K562 (cell line): ENCODE measurements around the gene ACOT9.

Experiments
- ATF6 ChIP-seq: sonication (generic); formaldehyde crosslinking; IDR thresholded peaks from 2 replicates; pipeline ENCODE4 v1.4.0; 2020; ENCODE audit warnings: mild to moderate bottlenecking, missing genetic modification reagents
- CTCF ChIP-seq, 3 experiments: IDR thresholded peaks in 2 of 3; conservative IDR thresholded peaks in 1 of 3; 2 replicates each; pipeline ENCODE4 v1.5.1; 2011 to 2012; ENCODE audit warnings: low read length in 3 of 3, mild to moderate bottlenecking in 3 of 3, control low read depth in 2 of 3, improper control_type of control experiment in 1 of 3, inconsistent platforms in 1 of 3, low read depth in 1 of 3, mixed read lengths in 1 of 3, moderate library complexity in 1 of 3; ENCODE audit not compliant: insufficient read depth in 2 of 3
- FOS ChIP-seq: IDR thresholded peaks from 3 replicates; pipeline ENCODE4 v1.6.1; 2011; ENCODE audit not compliant: insufficient read length; ENCODE audit errors: extremely low read depth
- FOXA1 ChIP-seq: fragments of 450-650 bp; IDR thresholded peaks from 2 replicates; pipeline ENCODE4 v1.6.1; 2016; ENCODE audit warnings: mild to moderate bottlenecking, borderline replicate concordance
- GTF2F1 ChIP-seq: IDR thresholded peaks from 2 replicates; pipeline ENCODE4 v1.6.1; 2011; ENCODE audit warnings: low read depth, low read length, improper control_type of control experiment
- HDAC6 ChIP-seq: IDR thresholded peaks from 2 replicates; pipeline ENCODE4 v1.6.1; 2012; ENCODE audit warnings: low read depth, mild to moderate bottlenecking, control low read depth, inconsistent platforms, low read length, moderate library complexity
- TCF3 ChIP-seq: sonication (generic); formaldehyde crosslinking; IDR thresholded peaks from 2 replicates; pipeline ENCODE4 v1.4.0; 2020; ENCODE audit warnings: mild to moderate bottlenecking, missing genetic modification reagents
- TEAD1 ChIP-seq, 2 experiments: fragments of 450-650 bp in 1 of 2; sonication (generic) in 1 of 2; formaldehyde crosslinking; IDR thresholded peaks; 2 replicates each; pipeline versions ENCODE4 v1.4.0 to v1.8.0; 2020 to 2022; ENCODE audit warnings: mild to moderate bottlenecking in 2 of 2, missing genetic modification reagents in 1 of 2
- YY1 ChIP-seq, 3 experiments: IDR thresholded peaks; 2 replicates each; pipeline ENCODE4 v1.6.1; 2011; ENCODE audit warnings: low read length in 2 of 3, mild to moderate bottlenecking in 2 of 3, moderate library complexity in 2 of 3, borderline replicate concordance in 1 of 3, control low read depth in 1 of 3, low read depth in 1 of 3; ENCODE audit not compliant: insufficient read depth in 3 of 3, insufficient replicate concordance in 2 of 3, control insufficient read depth in 1 of 3, insufficient read length in 1 of 3; ENCODE audit errors: extremely low read depth in 1 of 3
- TF ChIP-seq, protein P1 (sequence below), 3 experiments: fragments of 200-800 bp in 1 of 3; fragments of 250-450 bp in 1 of 3; fragments of 450-650 bp in 1 of 3; sonication (Bioruptor Pico) in 1 of 3; sonication (Bioruptor generic) in 1 of 3; formaldehyde crosslinking in 1 of 3; IDR thresholded peaks; 2 replicates each; pipeline versions ENCODE4 v1.6.1 to v1.8.0; 2016 to 2022; ENCODE audit warnings: mild to moderate bottlenecking in 2 of 3, missing genetic modification characterization in 2 of 3, missing compliant biosample characterization in 1 of 3, moderate library complexity in 1 of 3
- TF ChIP-seq, protein P2 (sequence below): sonication (generic); formaldehyde crosslinking; IDR thresholded peaks from 2 replicates; pipeline ENCODE4 v1.8.0; 2022; ENCODE audit warnings: mild to moderate bottlenecking, low read depth, missing genetic modification reagents

DNA sequence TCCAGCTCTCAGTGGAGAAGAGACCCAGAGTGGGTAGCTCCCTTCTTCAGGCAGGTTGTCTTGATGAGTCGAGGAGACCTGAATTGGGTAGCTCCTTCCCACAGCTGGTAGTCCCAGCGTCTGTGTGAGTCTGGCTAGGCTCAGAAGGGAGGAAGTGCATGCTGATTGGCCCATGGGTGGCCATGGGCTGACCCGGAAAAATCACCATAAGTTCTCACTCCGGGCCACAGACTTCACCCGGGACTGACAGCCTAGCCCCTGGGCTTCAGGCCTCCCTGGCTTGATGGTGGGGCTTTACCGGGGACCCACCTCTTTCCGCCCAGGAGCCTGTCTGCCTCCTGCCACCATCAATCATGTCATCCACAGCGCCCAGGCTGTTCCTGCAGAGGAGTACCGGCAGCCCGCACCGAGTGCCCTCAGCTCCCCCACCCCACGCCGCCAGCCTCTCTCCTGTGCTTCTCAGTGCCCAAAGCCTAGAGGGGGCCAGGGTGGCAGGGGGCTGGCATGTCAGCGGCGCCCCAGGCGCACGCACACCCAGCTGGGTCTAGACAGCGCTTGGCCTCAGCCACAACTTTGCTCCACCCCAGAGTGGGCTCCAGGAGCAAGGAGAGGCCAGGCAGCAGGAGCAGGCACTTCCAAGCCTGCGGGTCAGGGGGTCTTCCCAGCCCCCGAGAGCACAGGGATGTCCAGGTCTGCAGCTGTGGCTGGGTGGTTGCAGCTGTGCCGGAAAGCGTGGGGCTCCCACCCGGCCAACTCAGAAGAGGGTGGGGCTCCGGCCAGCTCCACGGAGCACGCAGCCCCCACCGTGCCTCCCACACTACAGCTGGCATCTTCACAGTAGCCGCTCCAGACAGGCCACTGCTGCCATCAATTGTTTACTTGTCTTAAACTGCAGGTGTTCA, 23.8 kb upstream of the ACOT9 start:
- TF ChIP-seq YY1 (IDR thresholded peaks at IDR 0.05; ENCODE audit: borderline replicate concordance in 1 of 3, control insufficient read depth in 1 of 3, extremely low read depth in 1 of 3, insufficient read depth in 3 of 3, insufficient read length in 1 of 3, insufficient replicate concordance in 2 of 3, low read depth in 1 of 3, low read length in 2 of 3), result no peak
- TF ChIP-seq TEAD1 (CRISPR knock-in tag; IDR thresholded peaks at IDR 0.05), result no peak
- no peak for TF ChIP-seq ATF6
- TF ChIP-seq HDAC6, result no peak
- TF ChIP-seq, protein P1, sequence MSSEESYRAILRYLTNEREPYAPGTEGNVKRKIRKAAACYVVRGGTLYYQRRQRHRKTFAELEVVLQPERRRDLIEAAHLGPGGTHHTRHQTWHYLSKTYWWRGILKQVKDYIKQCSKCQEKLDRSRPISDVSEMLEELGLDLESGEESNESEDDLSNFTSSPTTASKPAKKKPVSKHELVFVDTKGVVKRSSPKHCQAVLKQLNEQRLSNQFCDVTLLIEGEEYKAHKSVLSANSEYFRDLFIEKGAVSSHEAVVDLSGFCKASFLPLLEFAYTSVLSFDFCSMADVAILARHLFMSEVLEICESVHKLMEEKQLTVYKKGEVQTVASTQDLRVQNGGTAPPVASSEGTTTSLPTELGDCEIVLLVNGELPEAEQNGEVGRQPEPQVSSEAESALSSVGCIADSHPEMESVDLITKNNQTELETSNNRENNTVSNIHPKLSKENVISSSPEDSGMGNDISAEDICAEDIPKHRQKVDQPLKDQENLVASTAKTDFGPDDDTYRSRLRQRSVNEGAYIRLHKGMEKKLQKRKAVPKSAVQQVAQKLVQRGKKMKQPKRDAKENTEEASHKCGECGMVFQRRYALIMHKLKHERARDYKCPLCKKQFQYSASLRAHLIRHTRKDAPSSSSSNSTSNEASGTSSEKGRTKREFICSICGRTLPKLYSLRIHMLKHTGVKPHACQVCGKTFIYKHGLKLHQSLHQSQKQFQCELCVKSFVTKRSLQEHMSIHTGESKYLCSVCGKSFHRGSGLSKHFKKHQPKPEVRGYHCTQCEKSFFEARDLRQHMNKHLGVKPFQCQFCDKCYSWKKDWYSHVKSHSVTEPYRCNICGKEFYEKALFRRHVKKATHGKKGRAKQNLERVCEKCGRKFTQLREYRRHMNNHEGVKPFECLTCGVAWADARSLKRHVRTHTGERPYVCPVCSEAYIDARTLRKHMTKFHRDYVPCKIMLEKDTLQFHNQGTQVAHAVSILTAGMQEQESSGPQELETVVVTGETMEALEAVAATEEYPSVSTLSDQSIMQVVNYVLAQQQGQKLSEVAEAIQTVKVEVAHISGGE (CRISPR knock-in tag; IDR thresholded peaks at IDR 0.05), result no peak
- no peak for TF ChIP-seq FOXA1
- TF ChIP-seq GTF2F1, result no peak
- no peak for TF ChIP-seq CTCF (IDR thresholded peaks at IDR 0.05 in 2 of 3, conservative IDR thresholded peaks at IDR 0.05 in 1 of 3; ENCODE audit: insufficient read depth in 2 of 3, low read depth in 1 of 3, low read length in 3 of 3)
- TF ChIP-seq TCF3 (CRISPR knock-in tag), result no peak
- no peak for TF ChIP-seq FOS
- TF ChIP-seq, protein P2, sequence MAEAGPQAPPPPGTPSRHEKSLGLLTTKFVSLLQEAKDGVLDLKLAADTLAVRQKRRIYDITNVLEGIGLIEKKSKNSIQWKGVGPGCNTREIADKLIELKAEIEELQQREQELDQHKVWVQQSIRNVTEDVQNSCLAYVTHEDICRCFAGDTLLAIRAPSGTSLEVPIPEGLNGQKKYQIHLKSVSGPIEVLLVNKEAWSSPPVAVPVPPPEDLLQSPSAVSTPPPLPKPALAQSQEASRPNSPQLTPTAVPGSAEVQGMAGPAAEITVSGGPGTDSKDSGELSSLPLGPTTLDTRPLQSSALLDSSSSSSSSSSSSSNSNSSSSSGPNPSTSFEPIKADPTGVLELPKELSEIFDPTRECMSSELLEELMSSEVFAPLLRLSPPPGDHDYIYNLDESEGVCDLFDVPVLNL (CRISPR knock-in tag), result no peak
